Ascending aorta (tissue), 2 donors: ENCODE data around the gene F2R. TPM values are rescaled to one million over a fixed set of nuclear protein-coding genes. Genes with fewer than 3 reads are reported as not detected.
"Not testable (repeated sequence)": the region's sequence is repeated elsewhere in the genome, so short reads cannot be mapped to it uniquely, and the experiment has no call there.

Experiments used
- DNase-seq, 2 donors: peaks; one replicate each; pipeline ENCODE4 v3.0.0-alpha.2; 2019; ENCODE audit warnings: low spot score in 2 of 2
- H3K27ac ChIP-seq, 2 donors: fragments of 200-600 bp; sonication (generic); one replicate each; pipeline ENCODE4 v1.5.1; 2016 to 2017; ENCODE audit warnings: mild to moderate bottlenecking in 1 of 2
- H3K27me3 ChIP-seq: fragments of 200-600 bp; sonication (generic); one replicate; pipeline ENCODE4 v1.5.1; 2017
- H3K36me3 ChIP-seq, 2 donors: fragments of 200-600 bp; sonication (generic); one replicate each; pipeline ENCODE4 v1.5.1; 2016
- H3K4me1 ChIP-seq, 2 donors: fragments of 200-600 bp; sonication (generic); one replicate each; pipeline ENCODE4 v1.5.1; 2016 to 2017; ENCODE audit warnings: mild to moderate bottlenecking in 1 of 2
- H3K4me3 ChIP-seq, 2 donors: fragments of 200-600 bp; sonication (generic); one replicate each; pipeline ENCODE4 v1.5.1; 2016 to 2017; ENCODE audit warnings: mild to moderate bottlenecking in 1 of 2
- H3K9me3 ChIP-seq, 2 donors: fragments of 200-600 bp; sonication (generic); one replicate each; pipeline ENCODE4 v1.5.1; 2016
- intact Hi-C: fragments of 100-400 bp; cut with DNase I; formaldehyde crosslinking; loops from one replicate; pipeline ENCODE4 v1.15.1; 2023
- total RNA-seq: library from RNA; depleted of rRNA; stranded (reverse); fragments of >200 nt; gene quantifications from one replicate; pipeline ENCODE4 v1.1.0, GENCODE V29; 2016
- TF ChIP-seq, protein P1 (sequence below), 3 experiments: fragments of 200-600 bp in 2 of 3; fragments of 450-650 bp in 1 of 3; sonication (generic) in 2 of 3; IDR thresholded peaks; one replicate each; pipeline ENCODE4 v1.5.1; 2016 to 2019; ENCODE audit warnings: antibody characterized with exemption in 3 of 3, mild to moderate bottlenecking in 1 of 3, moderate library complexity in 1 of 3

The F2R gene
- total RNA-seq, 1 donor from 2014 or later: 131 TPM

DNA sequence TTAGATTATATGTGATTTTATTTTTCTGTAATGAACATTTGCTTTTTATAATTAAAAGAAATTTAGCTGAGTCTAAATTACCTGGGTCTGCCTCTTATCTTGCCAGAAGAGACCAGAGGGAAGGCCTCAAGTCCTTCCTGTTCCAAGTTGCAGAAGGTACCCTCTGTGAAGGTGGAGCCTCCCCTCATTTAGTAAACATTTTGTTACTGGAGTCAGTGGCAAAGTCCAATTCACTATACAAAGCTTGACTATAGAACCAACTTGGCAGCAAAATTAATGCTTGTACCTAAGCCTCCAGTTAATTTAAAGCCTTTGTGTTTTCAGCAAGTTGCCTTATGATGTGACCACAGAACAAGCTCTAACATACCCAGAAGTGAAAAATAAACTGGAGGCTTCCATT is 42.8 kb upstream of the F2R start:
- TF ChIP-seq, protein P1, sequence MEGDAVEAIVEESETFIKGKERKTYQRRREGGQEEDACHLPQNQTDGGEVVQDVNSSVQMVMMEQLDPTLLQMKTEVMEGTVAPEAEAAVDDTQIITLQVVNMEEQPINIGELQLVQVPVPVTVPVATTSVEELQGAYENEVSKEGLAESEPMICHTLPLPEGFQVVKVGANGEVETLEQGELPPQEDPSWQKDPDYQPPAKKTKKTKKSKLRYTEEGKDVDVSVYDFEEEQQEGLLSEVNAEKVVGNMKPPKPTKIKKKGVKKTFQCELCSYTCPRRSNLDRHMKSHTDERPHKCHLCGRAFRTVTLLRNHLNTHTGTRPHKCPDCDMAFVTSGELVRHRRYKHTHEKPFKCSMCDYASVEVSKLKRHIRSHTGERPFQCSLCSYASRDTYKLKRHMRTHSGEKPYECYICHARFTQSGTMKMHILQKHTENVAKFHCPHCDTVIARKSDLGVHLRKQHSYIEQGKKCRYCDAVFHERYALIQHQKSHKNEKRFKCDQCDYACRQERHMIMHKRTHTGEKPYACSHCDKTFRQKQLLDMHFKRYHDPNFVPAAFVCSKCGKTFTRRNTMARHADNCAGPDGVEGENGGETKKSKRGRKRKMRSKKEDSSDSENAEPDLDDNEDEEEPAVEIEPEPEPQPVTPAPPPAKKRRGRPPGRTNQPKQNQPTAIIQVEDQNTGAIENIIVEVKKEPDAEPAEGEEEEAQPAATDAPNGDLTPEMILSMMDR (IDR thresholded peaks at IDR 0.05): no peak
- Histone ChIP-seq H3K9me3 (no peaks in the 10 kb centered on the region), H3K4me3 (no peak overlapping the region), H3K27me3 (no peaks in the 10 kb centered on the region), H3K4me1 (no peaks in the 10 kb centered on the region), H3K36me3 (no peaks in the 10 kb centered on the region), H3K27ac (no peak overlapping the region)
- DNase-seq: no peak
- intact Hi-C loops: no loop called here

DNA sequence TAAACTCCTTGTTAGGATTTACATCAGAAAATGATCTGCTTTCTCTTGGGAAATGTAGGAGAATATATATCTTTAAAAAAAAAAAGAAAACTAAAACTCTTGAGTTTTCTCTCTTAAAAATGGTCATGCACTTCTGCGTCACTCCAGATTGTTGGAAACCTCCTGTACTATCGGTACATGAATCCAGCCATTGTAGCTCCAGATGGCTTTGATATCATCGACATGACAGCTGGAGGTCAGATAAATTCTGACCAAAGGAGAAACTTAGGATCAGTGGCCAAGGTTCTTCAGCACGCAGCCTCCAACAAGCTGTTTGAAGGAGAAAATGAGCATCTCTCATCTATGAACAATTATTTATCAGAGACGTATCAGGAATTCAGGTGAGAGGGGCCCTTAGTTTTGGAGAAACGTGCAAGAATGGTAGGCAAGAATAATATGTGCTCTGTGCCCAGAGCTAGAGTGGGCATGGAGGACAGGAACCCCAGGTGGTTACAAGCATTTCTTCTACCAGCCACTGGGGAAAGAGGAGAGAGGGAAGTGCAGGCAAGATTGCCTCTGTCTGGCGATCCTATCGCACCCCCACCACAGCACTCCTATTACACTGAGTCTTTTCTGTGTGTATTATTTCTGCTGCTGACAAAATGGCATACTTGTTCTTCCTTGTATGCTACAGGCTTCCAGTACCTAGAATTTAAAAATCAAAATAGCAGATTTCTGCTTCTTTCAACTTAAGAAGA is 41.4 kb upstream of the F2R start:
- H3K27me3 ChIP-seq: no peaks in the 10 kb centered on the region
- H3K36me3 ChIP-seq: no peaks in the 10 kb centered on the region
- intact Hi-C loops: no loop called here
- DNase-seq: no peak
- no peak overlapping the region for H3K27ac ChIP-seq
- H3K4me3 ChIP-seq: no peak overlapping the region
- H3K9me3 ChIP-seq: no peaks in the 10 kb centered on the region
- TF ChIP-seq, protein P1 (IDR thresholded peaks at IDR 0.05): no peak
- no peaks in the 10 kb centered on the region for H3K4me1 ChIP-seq

GRCh38 chr5:76675364-76675763 is 40.6 kb upstream of the F2R start:
- H3K4me3 ChIP-seq: no peak overlapping the region
- DNase-seq: no peak
- H3K27me3 ChIP-seq: no peaks in the 10 kb centered on the region
- H3K9me3 ChIP-seq: no peaks in the 10 kb centered on the region
- no peaks in the 10 kb centered on the region for H3K4me1 ChIP-seq
- intact Hi-C loops: no loop called here
- TF ChIP-seq, protein P1 (IDR thresholded peaks at IDR 0.05): no peak
- H3K36me3 ChIP-seq: no peaks in the 10 kb centered on the region
- no peak overlapping the region for H3K27ac ChIP-seq

- Histone ChIP-seq H3K4me3 (no peak overlapping the region), H3K27me3 (no peaks in the 10 kb centered on the region), H3K4me1 (no peaks in the 10 kb centered on the region), H3K27ac (no peak overlapping the region), H3K36me3 (no peaks in the 10 kb centered on the region), H3K9me3 (no peaks in the 10 kb centered on the region)
- intact Hi-C loops: no loop called here
- TF ChIP-seq, protein P1 (IDR thresholded peaks at IDR 0.05): no peak
- no peak for DNase-seq
These were observed 38.0 kb upstream of the F2R start for GRCh38 chr5:76677849-76678472.

GRCh38 chr5:76679231-76679630 is 36.7 kb upstream of the F2R start:
- no peak for DNase-seq
- Histone ChIP-seq H3K4me1 (no peaks in the 10 kb centered on the region), H3K27ac (no peak overlapping the region), H3K9me3 (no peaks in the 10 kb centered on the region), H3K4me3 (no peak overlapping the region), H3K36me3 (no peaks in the 10 kb centered on the region), H3K27me3 (no peaks in the 10 kb centered on the region)
- intact Hi-C loops: no loop called here
- TF ChIP-seq, protein P1 (IDR thresholded peaks at IDR 0.05): no peak

DNA sequence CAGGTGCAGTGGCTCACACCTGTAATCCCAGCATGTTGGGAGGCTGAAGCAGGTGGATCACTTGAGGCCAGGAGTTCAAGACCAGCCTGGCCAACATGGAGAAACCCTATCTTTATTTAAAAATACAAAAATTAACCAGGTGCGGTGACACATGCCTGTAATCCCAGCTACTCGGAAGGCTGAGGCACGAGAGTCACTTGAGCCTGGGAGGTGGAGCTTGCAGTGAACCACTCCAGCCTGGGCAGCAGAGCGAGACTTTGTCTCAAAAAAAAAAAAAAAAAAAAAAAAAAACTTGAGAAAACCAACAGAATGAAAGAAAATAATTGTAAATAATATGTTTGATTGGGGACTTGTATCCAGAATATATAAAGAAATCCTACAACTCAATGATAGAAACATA is 35.1 kb upstream of the F2R start:
- DNase-seq, intact Hi-C loops, H3K4me1 ChIP-seq, H3K27ac ChIP-seq, H3K4me3 ChIP-seq, H3K9me3 ChIP-seq, H3K27me3 ChIP-seq, H3K36me3 ChIP-seq: not testable (repeated sequence)
